ENCODE measurements around the gene MUS81.
A peak's percentile ranks its signal among the peaks of the same experiment; 100 is the strongest.
"Not testable (repeated sequence)": the region's sequence is repeated elsewhere in the genome, so short reads cannot be mapped to it uniquely, and the experiment has no call there.

MUS81 gene

DNA sequence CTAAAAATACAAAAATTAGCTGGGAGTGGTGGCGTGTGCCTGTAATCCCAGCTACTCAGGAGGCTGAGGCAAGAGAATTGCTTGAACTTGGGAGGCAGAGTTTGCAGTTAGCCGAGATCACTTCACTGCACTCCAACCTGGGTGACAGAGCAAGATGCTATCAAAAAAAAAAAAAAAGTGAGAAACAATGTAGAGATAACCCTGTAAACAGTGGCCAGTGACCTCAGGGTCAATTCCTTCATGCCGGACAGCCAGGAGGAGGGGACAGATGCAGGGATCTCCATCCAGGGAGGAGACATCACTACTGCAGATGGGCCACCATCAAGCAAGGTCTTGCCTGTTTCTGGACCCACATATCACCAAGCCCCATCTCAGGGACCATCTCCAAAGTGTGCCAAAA, 12.5 kb upstream of the MUS81 start:
- no peak for DNase-seq (ENCODE audit: low read depth in 2 of 2)

DNA sequence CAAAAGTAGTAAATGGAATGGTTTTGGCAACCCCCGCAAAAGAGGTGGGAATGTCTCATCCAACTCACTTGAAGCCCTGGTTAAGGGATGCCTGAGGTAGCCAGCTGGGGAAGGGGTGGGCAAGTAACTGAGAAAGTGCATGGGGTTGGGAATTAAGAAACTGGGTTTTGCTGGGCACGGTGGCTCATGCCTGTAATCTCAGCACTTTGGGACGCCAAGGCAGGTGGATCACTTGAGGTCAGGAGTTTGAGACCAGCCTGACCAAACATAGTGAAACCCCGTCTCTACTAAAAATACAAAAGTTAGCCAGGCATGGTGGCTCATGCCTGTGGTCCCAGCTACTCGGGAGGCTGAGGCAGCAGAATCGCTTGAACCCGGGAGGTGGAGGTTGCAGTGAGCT, 11.5 kb upstream of the MUS81 start:
- DNase-seq (ENCODE audit: low read depth in 2 of 2): not testable (repeated sequence)

DNA sequence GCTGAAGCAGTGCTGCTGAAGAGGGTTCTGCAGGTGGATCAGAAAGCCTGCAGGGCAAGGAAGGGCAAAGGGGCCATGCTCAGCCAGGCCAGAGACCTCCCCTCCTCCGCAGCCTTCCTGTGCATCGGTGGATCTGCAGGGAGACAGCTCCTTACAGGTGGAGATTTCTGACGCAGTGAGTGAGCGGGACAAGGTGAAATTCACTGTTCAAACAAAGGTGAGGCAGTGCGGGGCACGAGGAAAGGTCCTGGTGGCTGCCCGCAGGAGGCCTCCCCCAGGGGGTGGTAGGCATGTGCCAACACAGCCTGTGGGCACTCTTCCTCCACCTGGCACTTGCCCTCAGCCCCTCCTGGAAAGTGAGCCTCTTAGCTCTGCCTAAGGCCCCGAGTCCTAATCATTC, 10.9 kb upstream of the MUS81 start:
- DNase-seq (ENCODE audit: low read depth in 2 of 2): no peak

DNA sequence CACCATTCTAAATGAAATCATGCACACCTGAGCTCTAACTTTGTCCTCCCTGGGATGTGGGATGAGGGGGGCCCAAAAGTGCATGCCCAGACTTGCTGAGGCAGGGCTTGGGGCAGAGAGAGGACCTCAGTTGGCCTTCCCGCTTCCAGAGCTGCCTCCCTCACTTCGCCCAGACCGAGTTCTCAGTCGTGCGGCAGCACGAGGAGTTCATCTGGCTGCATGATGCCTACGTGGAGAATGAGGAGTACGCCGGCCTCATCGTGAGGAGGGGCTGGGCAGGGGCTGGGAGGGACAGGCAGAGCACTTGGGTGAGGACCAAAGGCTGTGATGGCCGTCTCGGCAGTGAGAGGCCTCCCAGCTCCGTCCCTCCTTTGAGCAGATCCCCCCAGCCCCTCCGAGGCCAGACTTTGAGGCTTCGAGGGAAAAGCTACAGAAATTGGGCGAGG, 10.4 kb upstream of the MUS81 start:
- DNase-seq (ENCODE audit: low read depth in 2 of 2): no peak

DNA sequence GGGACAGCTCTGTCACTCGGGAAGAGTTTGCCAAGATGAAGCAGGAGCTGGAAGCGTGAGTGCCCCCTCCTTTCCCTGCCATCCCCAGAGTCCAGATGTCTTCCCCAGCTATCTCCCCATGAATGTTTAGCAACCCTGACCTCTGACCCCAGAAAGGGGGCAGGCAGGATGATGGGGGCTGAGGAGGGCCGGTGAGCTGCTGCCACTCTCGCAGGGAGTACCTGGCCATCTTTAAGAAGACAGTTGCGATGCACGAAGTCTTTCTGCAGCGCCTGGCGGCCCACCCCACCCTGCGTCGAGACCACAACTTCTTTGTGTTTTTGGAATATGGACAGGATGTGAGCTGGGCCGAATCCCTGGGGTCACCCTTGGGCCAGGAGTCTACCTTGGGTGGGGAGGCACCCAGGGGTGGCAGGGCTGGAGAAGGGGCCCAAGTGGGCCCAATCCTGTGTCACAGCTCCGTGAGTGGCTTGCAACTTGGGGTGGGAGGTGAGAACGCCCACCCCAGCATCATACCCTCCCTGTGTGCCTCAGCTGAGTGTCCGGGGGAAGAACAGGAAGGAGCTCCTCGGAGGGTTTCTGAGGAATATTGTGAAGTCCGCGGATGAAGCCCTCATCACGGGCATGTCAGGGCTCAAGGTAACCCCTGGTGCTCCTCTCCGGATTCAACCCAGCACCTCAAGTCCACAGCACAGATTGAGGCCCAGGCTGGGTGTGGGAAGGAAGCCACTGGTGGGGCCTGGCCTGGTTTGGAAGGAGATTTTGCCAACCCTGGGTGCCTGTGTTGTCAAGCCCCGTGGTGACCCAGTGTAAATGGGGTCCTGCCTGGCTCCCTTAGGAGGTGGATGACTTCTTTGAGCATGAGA, 9.8 kb upstream of the MUS81 start:
- no peak for DNase-seq (ENCODE audit: low read depth in 2 of 2)

DNA sequence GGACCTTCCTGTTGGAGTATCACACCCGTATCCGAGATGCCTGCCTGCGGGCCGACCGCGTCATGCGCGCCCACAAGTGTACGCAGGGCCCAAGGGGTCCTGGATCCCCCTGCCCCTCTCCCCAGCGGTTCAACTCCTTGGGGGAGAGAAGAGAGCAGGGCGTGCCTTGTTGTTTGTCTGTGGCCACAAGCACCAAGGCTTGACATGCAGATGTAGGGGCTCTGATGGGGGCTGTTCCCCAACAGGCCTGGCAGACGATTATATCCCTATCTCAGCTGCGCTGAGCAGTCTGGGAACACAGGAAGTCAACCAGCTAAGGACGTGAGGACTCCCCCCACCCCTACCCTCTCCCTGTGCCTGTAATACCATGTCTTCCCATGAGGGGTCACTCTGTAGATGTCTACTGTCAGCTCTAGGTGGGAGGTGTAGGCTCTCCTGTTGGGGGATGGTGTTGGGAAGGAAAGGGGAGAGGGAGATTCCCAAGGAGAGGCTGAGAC, 9.1 kb upstream of the MUS81 start:
- no peak for DNase-seq (ENCODE audit: low read depth in 2 of 2)

DNA sequence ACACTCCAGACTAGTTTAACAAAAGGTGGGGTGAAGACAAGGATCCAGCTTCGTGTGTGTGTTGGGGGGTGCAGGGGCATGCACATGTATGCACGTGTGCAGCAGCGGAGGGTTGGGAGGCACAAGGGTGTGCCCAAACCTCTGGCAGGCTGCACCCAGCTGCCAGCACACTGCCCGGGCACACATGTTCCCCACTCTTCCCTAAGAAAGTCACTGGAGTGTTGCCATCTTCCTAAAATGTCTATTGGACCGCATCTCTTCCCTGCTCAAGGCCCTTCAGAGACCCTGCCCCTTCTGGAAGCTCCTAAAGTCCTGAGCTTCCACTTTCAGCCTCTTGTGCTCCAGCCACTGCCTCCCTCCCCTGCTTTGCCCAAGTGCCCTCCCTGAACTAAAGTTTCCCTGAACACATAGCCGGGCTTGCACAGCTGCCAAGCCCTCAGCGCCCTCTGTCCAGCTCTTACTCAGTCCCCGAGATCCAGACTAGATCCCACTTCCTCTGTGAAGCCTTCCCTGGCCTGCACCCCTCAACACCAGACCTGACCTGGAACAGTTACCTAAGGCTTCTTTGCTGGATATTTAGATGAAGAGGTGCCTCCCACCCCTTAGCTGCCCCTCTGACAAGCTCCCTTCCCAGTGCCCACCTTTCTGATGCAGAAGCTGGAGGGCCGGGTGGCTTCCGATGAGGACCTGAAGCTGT, 8.3 kb upstream of the MUS81 start:
- no peak for DNase-seq (ENCODE audit: low read depth in 2 of 2)

DNA sequence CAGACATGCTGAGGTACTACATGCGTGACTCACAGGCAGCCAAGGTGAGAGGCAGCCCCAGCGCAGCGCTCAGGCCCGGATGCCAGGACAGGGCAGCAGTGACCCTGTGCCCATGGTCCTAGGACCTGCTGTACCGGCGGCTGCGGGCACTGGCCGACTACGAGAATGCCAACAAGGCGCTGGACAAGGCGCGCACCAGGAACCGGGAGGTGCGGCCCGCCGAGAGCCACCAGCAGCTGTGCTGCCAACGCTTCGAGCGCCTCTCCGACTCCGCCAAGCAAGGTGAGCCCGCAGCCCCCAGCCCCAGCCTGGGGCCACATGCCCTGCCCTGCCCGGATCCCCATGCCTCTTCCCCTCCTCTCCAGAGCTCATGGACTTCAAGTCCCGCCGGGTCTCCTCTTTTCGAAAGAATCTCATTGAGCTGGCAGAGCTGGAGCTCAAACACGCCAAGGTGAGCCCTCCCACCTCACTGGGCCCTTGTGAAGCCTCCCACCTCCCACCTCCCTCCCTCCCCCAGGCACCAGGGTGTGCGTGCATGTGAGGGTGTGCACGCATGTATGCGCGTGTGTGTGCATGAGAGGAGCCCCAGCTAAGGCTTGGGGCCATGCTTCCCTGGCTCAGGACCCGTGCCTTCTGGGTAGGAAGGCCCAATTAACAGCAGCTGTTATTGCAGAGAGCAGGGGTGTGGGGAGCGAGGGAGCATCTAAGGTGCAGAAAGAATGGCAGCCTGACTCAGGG, 7.6 kb upstream of the MUS81 start:
- DNase-seq (ENCODE audit: low read depth in 2 of 2): no peak

DNA sequence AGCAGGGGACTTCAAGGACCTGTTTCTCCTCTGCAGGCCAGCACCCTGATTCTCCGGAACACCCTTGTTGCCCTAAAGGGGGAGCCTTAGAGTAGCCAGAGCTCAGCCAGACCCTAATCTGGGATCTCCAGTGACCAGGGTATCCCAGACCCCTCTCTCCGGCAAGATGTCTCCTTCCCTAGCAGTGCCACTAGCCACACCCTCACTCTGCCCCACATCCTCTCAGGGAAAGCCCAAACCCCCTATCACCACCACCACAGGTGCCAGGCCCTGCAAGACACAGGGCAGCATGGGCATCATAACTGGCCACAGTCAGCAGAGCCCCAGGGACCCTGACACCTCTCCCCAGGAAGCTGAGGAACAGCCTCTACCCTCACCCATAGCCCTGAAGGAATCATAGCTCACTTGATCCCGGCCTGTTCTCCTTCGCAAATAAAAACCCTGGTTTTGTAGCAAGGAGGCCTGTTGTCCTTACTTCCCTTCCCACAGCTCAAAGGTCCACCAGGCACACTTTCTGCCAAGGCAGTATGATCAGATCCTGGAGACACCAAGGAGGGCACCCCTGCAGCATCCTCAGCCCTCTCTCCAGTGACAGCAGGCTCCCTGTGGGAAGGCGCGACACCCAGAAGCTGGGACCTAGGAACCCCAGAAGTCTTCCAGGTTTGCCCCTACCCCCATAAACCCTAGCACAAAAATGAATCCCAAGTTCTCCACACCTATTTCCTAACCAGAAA, 6.8 kb upstream of the MUS81 start:
- DNase-seq (ENCODE audit: low read depth in 2 of 2): no peak

DNA sequence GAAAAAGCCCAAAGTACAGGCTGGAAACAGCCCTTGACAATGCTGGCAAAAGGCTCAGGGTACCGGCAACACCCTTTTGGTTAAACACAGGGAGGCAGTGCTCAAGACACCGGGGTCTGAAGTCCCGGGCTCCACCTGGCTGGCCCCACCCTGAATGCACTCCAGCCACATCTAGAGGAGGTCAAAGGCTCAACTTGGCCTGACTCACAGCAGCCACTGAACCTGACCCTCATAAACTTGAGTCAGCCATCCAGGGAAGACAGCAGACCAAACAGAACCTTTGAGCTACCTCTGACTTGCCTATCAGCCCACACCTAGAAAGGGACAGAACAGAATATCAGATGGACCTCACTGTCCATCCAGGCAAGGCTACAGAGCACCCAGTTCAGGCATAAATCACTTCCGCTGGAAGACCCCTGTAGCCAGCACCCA, 6.1 kb upstream of the MUS81 start:
- DNase-seq (ENCODE audit: low read depth in 2 of 2): no peak

DNA sequence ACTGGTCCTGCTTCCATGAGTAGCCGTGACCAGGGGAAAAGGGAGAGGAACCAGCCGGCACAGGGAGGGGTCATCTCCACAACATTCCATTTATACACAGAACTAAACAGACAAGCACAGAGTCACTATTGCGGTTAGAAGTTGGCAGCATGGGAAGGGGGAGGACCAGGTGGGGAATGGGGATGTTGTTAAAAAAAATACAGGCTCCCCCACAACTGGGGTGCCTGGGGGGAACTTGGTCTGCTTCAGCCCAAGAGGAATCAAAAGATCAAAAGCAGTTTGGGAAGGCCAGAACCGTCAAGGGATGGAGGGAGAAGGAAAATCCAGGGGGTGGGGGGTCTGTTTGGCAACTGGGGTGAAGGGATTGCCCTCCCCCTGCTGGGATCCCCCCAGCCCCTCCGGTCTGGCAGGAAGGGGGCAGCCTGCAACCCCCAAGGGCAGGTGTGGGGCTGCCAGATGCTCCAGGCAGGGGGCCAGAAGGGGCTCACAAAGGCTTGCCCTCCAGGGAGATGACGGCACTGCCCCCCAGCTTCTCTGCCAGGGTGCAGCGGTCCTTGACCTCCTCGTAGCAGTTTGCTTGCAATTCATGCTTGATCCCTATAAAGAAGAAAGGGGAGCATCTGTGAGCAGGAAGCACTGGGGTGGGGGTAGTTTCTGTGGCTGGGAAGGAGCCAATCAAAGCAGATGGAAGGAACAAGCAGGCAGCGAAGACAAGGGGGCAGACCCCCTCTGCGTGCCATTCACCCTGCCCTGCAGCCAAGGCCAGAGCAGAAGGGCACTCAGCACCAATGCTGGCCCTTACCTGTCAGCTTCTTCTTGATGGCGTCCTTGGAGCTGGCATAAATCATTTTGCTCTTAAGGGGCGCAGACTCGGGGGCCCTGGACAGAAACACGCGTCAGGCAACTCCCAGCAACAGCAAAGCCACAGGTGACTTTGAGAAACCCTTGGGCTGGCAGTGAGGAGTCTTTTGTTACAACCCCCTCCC, 5.1 kb upstream of the MUS81 start:
- no peak for DNase-seq (ENCODE audit: low read depth in 2 of 2)

DNA sequence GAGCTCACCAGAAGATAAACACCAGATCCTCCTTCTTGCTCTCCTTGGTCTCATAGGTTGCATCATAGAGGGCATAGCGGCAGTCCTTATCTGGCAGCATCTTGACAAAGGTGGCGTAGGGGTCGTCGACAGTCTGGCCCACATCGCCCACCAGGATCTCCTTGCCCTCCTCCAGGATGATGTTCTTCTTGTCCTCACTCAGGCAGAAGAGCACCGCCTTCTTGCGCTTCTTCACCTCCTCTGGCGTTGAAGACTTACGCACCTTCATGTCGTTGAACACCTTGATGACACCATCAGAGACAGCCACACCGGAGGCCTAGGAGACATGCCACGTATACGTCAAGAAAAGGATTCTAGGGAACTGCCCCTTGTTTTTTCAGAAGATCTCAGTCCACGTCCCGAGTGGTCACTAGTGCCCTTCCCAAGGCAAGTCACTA, 4.3 kb upstream of the MUS81 start:
- DNase-seq (ENCODE audit: low read depth in 2 of 2): no peak

DNA sequence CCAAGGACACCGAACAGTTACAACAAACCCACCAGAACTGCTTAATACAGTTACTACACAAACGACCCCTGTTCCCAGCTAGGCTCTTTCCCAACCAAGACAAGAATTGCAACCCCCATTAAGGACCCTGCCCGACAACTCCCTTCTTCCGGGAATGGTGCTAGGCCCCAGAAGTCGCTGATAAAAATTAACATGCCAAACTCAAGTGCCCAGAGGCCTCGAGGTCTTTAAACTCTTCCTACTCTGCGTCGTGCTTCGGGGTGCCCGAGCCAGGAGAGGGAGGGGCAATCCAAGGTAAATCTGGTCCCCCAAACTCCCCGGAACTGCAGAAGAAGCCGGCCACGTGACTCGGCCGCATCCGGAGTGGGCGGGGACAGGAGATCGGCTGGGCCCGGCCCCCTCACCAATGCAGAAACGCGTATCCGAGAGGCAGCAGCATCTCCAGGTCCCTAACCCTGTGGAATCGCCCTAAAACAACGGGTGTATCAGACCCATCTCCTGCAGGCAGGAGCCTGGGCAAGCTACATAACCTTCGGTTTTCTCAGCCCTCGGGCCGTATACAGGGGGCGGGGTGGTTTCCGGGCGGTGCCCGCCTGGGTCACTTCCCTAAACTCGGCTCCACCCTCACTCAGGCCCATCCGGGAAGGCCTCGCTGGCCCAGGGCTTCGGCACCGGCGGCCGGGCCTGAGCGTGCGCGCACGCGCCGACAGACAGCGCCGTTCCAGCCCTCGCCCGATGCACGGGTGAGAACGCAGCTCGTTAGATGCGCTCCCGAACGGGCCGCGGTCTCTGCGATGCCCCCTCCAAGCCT, 3.3 kb upstream of the MUS81 start:
- DNase-seq (ENCODE audit: low read depth in 2 of 2): no peak

DNA sequence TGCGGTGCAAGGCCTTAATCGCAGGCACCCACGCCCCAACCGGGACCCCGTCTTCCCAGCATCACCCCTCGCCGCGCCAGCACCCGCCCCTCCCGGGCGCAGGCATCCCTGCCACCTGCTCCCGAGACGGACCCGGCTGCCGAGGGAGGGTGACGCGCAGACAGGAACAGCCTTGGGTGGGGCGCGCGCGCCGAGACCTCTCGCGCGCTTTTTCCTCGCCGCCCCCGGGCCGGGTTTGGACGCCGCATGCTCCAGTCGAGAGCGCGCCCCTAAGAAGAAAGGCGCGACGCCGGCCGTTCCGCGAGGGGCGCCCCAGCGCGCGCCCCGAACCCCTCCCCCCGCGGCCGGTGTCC, 2.8 kb upstream of the MUS81 start:
- DNase-seq (ENCODE audit: low read depth in 2 of 2): no peak

DNA sequence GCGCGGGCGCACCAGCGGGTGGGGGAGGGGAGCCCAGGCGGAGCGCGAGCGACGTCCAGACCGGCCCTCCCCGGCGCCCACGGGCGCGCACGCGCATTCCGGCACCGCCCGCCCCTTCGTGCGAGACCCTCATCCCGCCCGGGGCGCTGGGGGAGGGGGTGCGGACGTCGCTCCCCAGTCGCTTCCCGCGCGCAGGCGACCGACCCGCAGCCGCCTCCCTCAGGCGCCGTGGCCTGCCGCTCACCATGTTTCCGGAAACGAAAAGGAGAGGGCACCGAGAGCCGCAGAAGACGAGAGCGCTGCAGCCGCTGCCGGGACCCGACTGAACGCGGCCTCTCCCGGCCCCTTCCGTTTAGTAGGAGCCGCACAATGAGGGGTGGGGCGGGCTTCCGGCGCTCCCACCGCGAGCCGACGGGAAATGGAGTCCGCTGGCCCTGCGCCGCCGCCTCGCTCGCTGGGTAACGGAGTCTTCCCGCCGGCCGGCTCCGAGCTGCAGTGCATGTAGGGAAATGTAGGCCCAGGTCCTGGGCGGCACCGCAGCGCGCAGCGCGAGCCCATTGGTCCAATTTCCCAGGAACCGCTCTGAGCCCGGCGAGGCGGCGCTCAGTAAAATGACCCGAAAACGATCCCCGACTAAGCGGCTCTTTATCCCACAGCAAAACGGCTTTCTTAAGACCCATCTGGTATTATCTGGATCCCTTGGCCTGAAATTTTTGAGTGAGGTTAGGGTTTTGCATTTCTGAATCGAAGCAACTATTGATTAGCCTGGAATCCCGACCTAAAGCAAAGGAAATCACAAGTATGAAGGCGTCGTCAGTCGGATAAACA, 2.2 kb upstream of the MUS81 start, which contains the start of gene CFL1:
Gene CFL1 (minus strand): TSS at position 328 of the 828 bp plus-strand sequence. CDS start 81 bp downstream, at position 247.
- peak; percentile 95 to 96 for DNase-seq (ENCODE audit: low read depth in 2 of 2)

DNA sequence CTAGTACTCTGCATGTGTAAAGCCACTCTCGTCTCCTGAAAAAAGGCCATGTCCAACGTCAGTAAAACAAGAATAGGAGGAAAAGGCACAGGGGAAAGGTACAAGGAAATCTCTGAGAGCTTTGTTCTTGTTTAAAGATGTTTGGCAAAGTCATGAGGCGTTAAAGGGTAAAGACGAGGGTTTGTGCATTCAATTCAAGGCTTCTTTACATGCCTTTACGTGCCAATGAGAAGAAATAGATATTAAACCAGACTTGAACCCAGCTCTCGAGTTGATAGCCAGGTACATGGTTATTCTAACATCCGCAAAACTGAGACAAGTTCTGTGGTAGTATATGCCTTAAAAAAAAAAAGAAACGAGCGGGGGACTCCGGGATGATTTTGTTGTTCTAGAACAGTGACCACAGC, 1.5 kb upstream of the MUS81 start:
- DNase-seq (ENCODE audit: low read depth in 2 of 2): no peak

DNA sequence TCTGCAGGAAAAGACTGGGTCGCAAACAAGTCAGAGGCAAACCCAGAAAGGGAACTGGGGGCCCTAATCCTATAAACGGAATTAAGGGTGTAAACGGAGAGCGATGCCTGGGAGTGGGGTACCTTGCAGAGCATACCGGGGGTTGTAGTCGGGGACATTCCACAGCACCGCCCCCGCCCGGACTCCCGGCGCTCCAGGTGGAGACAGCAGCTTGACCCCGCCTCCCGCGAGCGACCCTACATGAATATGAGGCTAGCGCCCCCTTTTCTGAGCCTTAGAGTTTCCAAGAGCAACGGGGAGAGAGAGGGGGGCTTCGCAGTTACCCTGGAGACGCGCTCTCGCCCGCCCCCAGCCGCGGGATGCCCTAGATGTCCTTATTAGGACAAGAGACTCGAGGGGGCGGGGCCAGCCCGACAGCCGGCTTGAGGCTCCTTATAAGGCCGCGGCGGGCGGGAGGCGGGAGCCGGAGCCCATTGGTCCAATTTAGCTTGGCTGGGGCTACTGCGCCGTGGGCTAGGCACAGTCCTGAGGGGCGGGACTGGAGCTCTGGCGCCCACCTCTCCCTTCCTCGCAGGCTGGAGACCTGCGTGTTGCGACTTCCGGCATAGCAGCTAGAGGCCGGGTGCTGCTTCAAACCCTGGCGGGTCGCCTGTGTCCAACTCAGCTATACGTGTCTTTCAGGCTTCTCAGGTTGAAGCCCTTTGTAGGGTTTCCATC, 980 bp upstream of the MUS81 start:
- DNase-seq (ENCODE audit: low read depth in 2 of 2): peak; percentile 99

DNA sequence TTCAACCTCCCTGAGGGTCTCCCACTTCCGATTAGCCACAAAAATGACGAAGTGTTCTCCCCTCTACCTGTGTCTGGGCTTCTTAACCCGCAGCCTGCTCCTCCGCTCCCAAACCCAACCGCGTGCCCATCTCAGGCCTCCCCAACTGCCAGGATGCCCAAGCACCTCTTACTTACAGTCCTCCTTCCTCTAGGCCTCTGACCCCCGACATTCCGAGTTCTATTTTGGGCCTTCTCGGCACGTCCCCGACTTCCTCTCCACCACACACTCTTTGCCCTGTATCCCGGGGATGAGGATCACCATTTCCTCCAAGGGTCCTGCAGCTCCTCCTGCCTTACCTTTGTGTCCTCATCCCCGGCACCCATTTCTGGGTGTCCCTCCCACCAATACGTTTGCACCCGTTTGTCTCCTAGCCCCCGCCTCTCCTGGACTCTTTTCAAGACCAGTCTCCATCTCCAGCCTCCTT, 388 bp upstream of the MUS81 start:
- no peak for DNase-seq (ENCODE audit: low read depth in 2 of 2)

All from fibroblast of skin of left biceps (primary cell).